PC-9 (cell line): ENCODE results near the gene SMCHD1. TPM values are rescaled to one million over a fixed set of nuclear protein-coding genes. Genes with fewer than 3 reads are reported as not detected.
A peak's percentile ranks its signal among the peaks of the same experiment; 100 is the strongest.

Source experiments
- BruUV-seq: library from RNA; stranded (reverse); fragments of 400-500 nt; replicated peaks from 2 replicates; lab custom pipeline; 2021; lab: Mats Ljungman, UMichigan
- CTCF ChIA-PET: fragments of 300-600 bp; sonication (Branson Sonifier 250); formaldehyde crosslinking; loops from one replicate; lab custom pipeline; 2022; ENCODE audit warnings: antibody characterized with exemption; lab: Charles Lee
- POLR2A ChIA-PET: fragments of 300-600 bp; sonication (Branson Sonifier 250); formaldehyde crosslinking; loops from one replicate; lab custom pipeline; 2022; ENCODE audit warnings: antibody characterized with exemption; ENCODE audit not compliant: unreplicated experiment; lab: Charles Lee
- DNase-seq, 2 experiments: peaks; one replicate each; pipeline versions ENCODE4 v3.0.0 to v3.0.0-alpha.2; 2015 to 2022; ENCODE audit warnings: mixed read lengths in 1 of 2
- H2AFZ ChIP-seq: fragments of 200-600 bp; sonication (generic); 2 replicates; pipeline ENCODE4 v1.8.1; 2017; ENCODE audit warnings: antibody characterized with exemption
- H3F3A ChIP-seq: fragments of 200-600 bp; sonication (generic); 2 replicates; pipeline ENCODE4 v1.8.1; 2017; ENCODE audit warnings: antibody characterized with exemption, mild to moderate bottlenecking, low read depth; ENCODE audit not compliant: insufficient read depth
- H3K27ac ChIP-seq: fragments of 200-600 bp; sonication (generic); 2 replicates; pipeline ENCODE4 v1.6.1; 2016; ENCODE audit warnings: mixed run types
- H3K27me3 ChIP-seq: fragments of 200-600 bp; sonication (generic); 2 replicates; pipeline ENCODE4 v1.6.1; 2016; ENCODE audit warnings: low read depth, mixed run types; ENCODE audit not compliant: insufficient read depth
- H3K36me3 ChIP-seq: fragments of 200-600 bp; sonication (generic); 2 replicates; pipeline ENCODE4 v1.6.1; 2016; ENCODE audit warnings: low read depth, mixed run types
- H3K4me1 ChIP-seq: fragments of 200-600 bp; sonication (generic); replicated peaks from 2 replicates; pipeline ENCODE4 v1.6.1; 2016; ENCODE audit warnings: mixed run types; ENCODE audit not compliant: insufficient read depth
- H3K4me2 ChIP-seq: fragments of 200-600 bp; sonication (generic); 2 replicates; pipeline ENCODE4 v1.6.1; 2017; ENCODE audit warnings: mixed run types
- H3K4me3 ChIP-seq: fragments of 200-600 bp; sonication (generic); 2 replicates; pipeline ENCODE4 v1.6.1; 2016; ENCODE audit warnings: mixed run types
- H3K79me2 ChIP-seq: fragments of 200-600 bp; sonication (generic); 2 replicates; pipeline ENCODE4 v1.6.1; 2017; ENCODE audit warnings: low read depth, mixed run types
- H3K9me2 ChIP-seq: fragments of 200-600 bp; sonication (generic); 2 replicates; pipeline ENCODE4 v1.8.1; 2017; ENCODE audit warnings: mild to moderate bottlenecking; ENCODE audit not compliant: insufficient read depth
- H3K9me3 ChIP-seq: fragments of 200-600 bp; sonication (generic); 2 replicates; pipeline ENCODE4 v1.8.1; 2016; ENCODE audit warnings: low read depth; ENCODE audit not compliant: insufficient read depth
- H4K20me1 ChIP-seq: fragments of 200-600 bp; sonication (generic); 2 replicates; pipeline ENCODE4 v1.8.1; 2017; ENCODE audit not compliant: insufficient read depth
- CTCF ChIP-seq: fragments of 200-600 bp; sonication (generic); conservative IDR thresholded peaks from 2 replicates; pipeline ENCODE4 v1.6.1; 2017; ENCODE audit warnings: mixed run types, antibody characterized with exemption, mild to moderate bottlenecking, moderate library complexity
- EZH2 ChIP-seq: fragments of 200-600 bp; sonication (generic); IDR thresholded peaks from 2 replicates; pipeline ENCODE4 v1.8.0; 2017; ENCODE audit warnings: antibody characterized with exemption, low read depth
- intact Hi-C: fragments of 100-400 bp; cut with micrococcal nuclease; formaldehyde crosslinking; loops from one replicate; pipeline ENCODE4 v1.10.0; 2022; ENCODE audit not compliant: unreplicated experiment
- total RNA-seq: library from RNA; stranded (reverse); gene quantifications from 2 replicates; pipeline ENCODE4 v1.2.3, GENCODE V29; 2021

Gene SMCHD1
- total RNA-seq, 1 experiment from 2014 or later: 73.7 TPM

GRCh38 chr18:2707551-2708168, 52.1 kb downstream of the SMCHD1 start:
- no peak overlapping the region for H2AFZ ChIP-seq
- TF ChIP-seq CTCF: no peak
- TF ChIP-seq EZH2: no peak
- H3K27me3 ChIP-seq: no peaks in the 10 kb centered on the region
- intact Hi-C loops: loop anchor here (5.0 kb wide), 1 partner anchor 55 kb away; no protein-coding TSS in a partner anchor
- H3K4me3 ChIP-seq: no peak overlapping the region
- peak overlapping the region; percentile 58 for H3K27ac ChIP-seq
- DNase-seq: no peak
- H3K4me2 ChIP-seq: no peak overlapping the region
- H4K20me1 ChIP-seq: no peaks in the 10 kb centered on the region
- POLR2A ChIA-PET: interaction anchor here (0.6 kb wide), 1 partner anchor 580 kb away, joined by 7 read pairs; no protein-coding TSS in a partner anchor
- no peaks in the 10 kb centered on the region for H3K4me1 ChIP-seq
- H3K36me3 ChIP-seq: peaks cover 30% of the 10 kb centered on the region
- no peaks in the 10 kb centered on the region for H3K9me3 ChIP-seq
- no peaks in the 10 kb centered on the region for H3K9me2 ChIP-seq
- CTCF ChIA-PET: interaction anchor here (0.6 kb wide), 1 partner anchor 290 kb away, joined by 4 read pairs; no protein-coding TSS in a partner anchor
- peaks cover 13% of the 10 kb centered on the region for H3F3A ChIP-seq
- no TSS peak for BruUV-seq
- 0 out of 2 replicates have a peak, but pooled peaks cover under 1% of the 10 kb centered on the region for H3K79me2 ChIP-seq

- Histone ChIP-seq H3K27ac (no peak overlapping the region), H3F3A (peaks cover 8% of the 10 kb centered on the region), H3K9me3 (peaks cover 3% of the 10 kb centered on the region; the same call in 1 of the 2 replicates), H3K27me3 (no peaks in the 10 kb centered on the region), H4K20me1 (no peaks in the 10 kb centered on the region), H3K79me2 (0 out of 2 replicates have a peak, but pooled peaks cover 4% of the 10 kb centered on the region), H3K4me1 (no peaks in the 10 kb centered on the region), H2AFZ (no peak overlapping the region), H3K4me3 (no peak overlapping the region), H3K4me2 (no peak overlapping the region), H3K36me3 (peaks cover 37% of the 10 kb centered on the region), H3K9me2 (no peaks in the 10 kb centered on the region)
- intact Hi-C loops: loop anchor here (5.0 kb wide), 1 partner anchor 53 kb away; no protein-coding TSS in a partner anchor
- CTCF ChIA-PET: no interaction called here
- BruUV-seq: no TSS peak
- POLR2A ChIA-PET: interaction anchor here (0.6 kb wide), 1 partner anchor 536 kb away, joined by 3 read pairs; no protein-coding TSS in a partner anchor
- no peak for DNase-seq
- TF ChIP-seq EZH2 (no peak), CTCF (no peak)
Measured at GRCh38 chr18:2709316-2709715, 53.8 kb downstream of the SMCHD1 start.

GRCh38 chr18:2714140-2714539, 58.6 kb downstream of the SMCHD1 start:
- H3K27me3 ChIP-seq: no peaks in the 10 kb centered on the region
- BruUV-seq: no TSS peak
- no peaks in the 10 kb centered on the region for H3K4me1 ChIP-seq
- no peak overlapping the region for H3K4me3 ChIP-seq
- peaks cover 14% of the 10 kb centered on the region for H3K79me2 ChIP-seq
- no peak for TF ChIP-seq CTCF
- H3K9me3 ChIP-seq: peaks cover 3% of the 10 kb centered on the region; the same call in 1 of the 2 replicates
- POLR2A ChIA-PET: no interaction called here
- no peaks in the 10 kb centered on the region for H3K9me2 ChIP-seq
- no peak overlapping the region for H3K27ac ChIP-seq
- H3K4me2 ChIP-seq: no peak overlapping the region
- peaks cover 33% of the 10 kb centered on the region for H3K36me3 ChIP-seq
- no peaks in the 10 kb centered on the region for H4K20me1 ChIP-seq
- intact Hi-C loops: no loop called here
- 0 out of 2 replicates have a peak, but pooled peaks cover 4% of the 10 kb centered on the region for H3F3A ChIP-seq
- DNase-seq: no peak
- H2AFZ ChIP-seq: no peak overlapping the region
- CTCF ChIA-PET: no interaction called here
